ENCODE data around the gene KIF1B. TPM values are rescaled to one million over a fixed set of nuclear protein-coding genes. Genes with fewer than 3 reads are reported as not detected.

KIF1B gene
- total RNA-seq, 2 experiments from 2014 or later, result 7.9 to 9.7 TPM

- ChIA-PET CTCF (no interaction called here), POLR2A (no interaction called here)
- H3K36me3 Mint-ChIP-seq (ENCODE audit: low read depth), result peaks cover 39% of the 10 kb centered on the region
Measured at GRCh38 chr1:10181154-10181553, 29.2 kb upstream of the KIF1B start.

GRCh38 chr1:10185759-10186158 is 24.6 kb upstream of the KIF1B start:
- no peak for ATAC-seq (ENCODE audit: poor library complexity)
- H3K27me3 ChIP-seq (ENCODE audit: control insufficient read depth in 1 of 2, insufficient read depth in 2 of 2, low read length in 2 of 2), result no peaks in the 10 kb centered on the region
- no peak overlapping the region for H3K4me3 Mint-ChIP-seq
- no peak overlapping the region for H3K4me3 ChIP-seq (ENCODE audit: low read length)
- no peak overlapping the region for H3K27ac Mint-ChIP-seq
- H3K27me3 Mint-ChIP-seq, result no peaks in the 10 kb centered on the region
- DNase-seq, result no peak
- no peaks in the 10 kb centered on the region for H3K4me1 ChIP-seq (ENCODE audit: insufficient read depth, low read length)
- H3K27ac ChIP-seq (ENCODE audit: low read depth in 1 of 2, low read length in 2 of 2), result no peak overlapping the region
- peaks cover 10% of the 10 kb centered on the region for H3K36me3 Mint-ChIP-seq (ENCODE audit: low read depth)
- H3K36me3 ChIP-seq (ENCODE audit: insufficient read depth, low read length), result peaks cover 2% of the 10 kb centered on the region
- H3K9me3 Mint-ChIP-seq, result peaks cover 2% of the 10 kb centered on the region
- H3K9me3 ChIP-seq (ENCODE audit: control insufficient read depth in 1 of 2, insufficient read depth in 1 of 2, low read length in 2 of 2), result no peaks in the 10 kb centered on the region
- intact Hi-C loops (cut with DNase I, micrococcal nuclease), result no loop called here
- no peaks in the 10 kb centered on the region for H3K4me1 Mint-ChIP-seq (ENCODE audit: low read depth)
- ChIA-PET POLR2A (no interaction called here), CTCF (no interaction called here)
- no peak for TF ChIP-seq CTCF (IDR thresholded peaks at IDR 0.05)

More at GRCh38 chr1:10181154-10181553, 29.2 kb upstream of the KIF1B start:
- no peaks in the 10 kb centered on the region for H3K27me3 Mint-ChIP-seq
- Histone ChIP-seq H3K27me3 (ENCODE audit: control insufficient read depth in 1 of 2, insufficient read depth in 2 of 2, low read length in 2 of 2) (no peaks in the 10 kb centered on the region), H3K4me1 (ENCODE audit: insufficient read depth, low read length) (no peaks in the 10 kb centered on the region), H3K36me3 (ENCODE audit: insufficient read depth, low read length) (peaks cover 23% of the 10 kb centered on the region), H3K27ac (ENCODE audit: low read depth in 1 of 2, low read length in 2 of 2) (no peak overlapping the region), H3K4me3 (ENCODE audit: low read length) (no peak overlapping the region), H3K9me3 (ENCODE audit: control insufficient read depth in 1 of 2, insufficient read depth in 1 of 2, low read length in 2 of 2) (no peaks in the 10 kb centered on the region)
- DNase-seq (no peak), ATAC-seq (ENCODE audit: poor library complexity) (no peak)
- H3K4me3 Mint-ChIP-seq, result no peak overlapping the region
- no peaks in the 10 kb centered on the region for H3K9me3 Mint-ChIP-seq
- intact Hi-C loops (cut with DNase I, micrococcal nuclease), result no loop called here
- H3K27ac Mint-ChIP-seq, result no peak overlapping the region
- no peak for TF ChIP-seq CTCF (IDR thresholded peaks at IDR 0.05)
- no peaks in the 10 kb centered on the region for H3K4me1 Mint-ChIP-seq (ENCODE audit: low read depth)

GRCh38 chr1:10186331-10187025 is 23.9 kb upstream of the KIF1B start:
- CTCF ChIA-PET, result no interaction called here
- Mint-ChIP-seq H3K36me3 (ENCODE audit: low read depth) (peaks cover 4% of the 10 kb centered on the region), H3K4me1 (ENCODE audit: low read depth) (no peaks in the 10 kb centered on the region), H3K27me3 (no peaks in the 10 kb centered on the region), H3K9me3 (peaks cover 2% of the 10 kb centered on the region), H3K4me3 (no peak overlapping the region), H3K27ac (no peak overlapping the region)
- DNase-seq, result no peak
- ATAC-seq (ENCODE audit: poor library complexity), result peak; percentile 45
- POLR2A ChIA-PET, result no interaction called here
- H3K4me3 ChIP-seq (ENCODE audit: low read length), result no peak overlapping the region
- H3K36me3 ChIP-seq (ENCODE audit: insufficient read depth, low read length), result no peaks in the 10 kb centered on the region
- H3K4me1 ChIP-seq (ENCODE audit: insufficient read depth, low read length), result no peaks in the 10 kb centered on the region
- H3K27ac ChIP-seq (ENCODE audit: low read depth in 1 of 2, low read length in 2 of 2), result no peak overlapping the region
- no peaks in the 10 kb centered on the region for H3K27me3 ChIP-seq (ENCODE audit: control insufficient read depth in 1 of 2, insufficient read depth in 2 of 2, low read length in 2 of 2)
- no peaks in the 10 kb centered on the region for H3K9me3 ChIP-seq (ENCODE audit: control insufficient read depth in 1 of 2, insufficient read depth in 1 of 2, low read length in 2 of 2)
- TF ChIP-seq CTCF (IDR thresholded peaks at IDR 0.05), result no peak
- intact Hi-C loops (cut with DNase I, micrococcal nuclease), result no loop called here
